T-cell (primary cell): Measurements from ENCODE around the gene POMT2. TPM values are rescaled to one million over a fixed set of nuclear protein-coding genes. Genes with fewer than 3 reads are reported as not detected.
A peak's percentile ranks its signal among the peaks of the same experiment; 100 is the strongest.

Source experiments
- ATAC-seq, 4 experiments: fragments of 200-7000 bp in 3 of 4; fragments of 150-1000 bp in 1 of 4; cut with Tn5 transposase; replicated peaks in 1 of 4; 1 replicate in 3 of 4; 2 replicates in 1 of 4; pipeline ENCODE4 v1.10.0; 2021; ENCODE audit warnings: moderate library complexity in 3 of 4, mild to moderate bottlenecking in 2 of 4, moderate number of reproducible peaks in 1 of 4
- CTCF ChIA-PET, 2 donors: fragments of 300-600 bp; sonication (Branson Sonifier 250); formaldehyde crosslinking; loops; one replicate each; lab custom pipeline; 2022; ENCODE audit warnings: antibody characterized with exemption in 2 of 2; lab: Charles Lee
- POLR2A ChIA-PET, 2 donors: fragments of 300-600 bp; sonication (Branson Sonifier 250); formaldehyde crosslinking; loops; one replicate each; lab custom pipeline; 2022; ENCODE audit warnings: antibody characterized with exemption in 2 of 2; lab: Charles Lee
- DNase-seq, 35 experiments: peaks; one replicate each; pipeline versions ENCODE4 v3.0.0 to v3.0.0-alpha.2; 2013 to 2023
- H3K27ac ChIP-seq: one replicate; pipeline ENCODE4 v1.5.1; 2013; ENCODE audit warnings: low read length
- H3K27me3 ChIP-seq, 2 experiments: replicated peaks in 1 of 2; 1 replicate in 1 of 2; 2 replicates in 1 of 2; pipeline versions ENCODE4 v1.6.1 to v1.7.0; 2013; ENCODE audit warnings: low read length in 1 of 2, mixed read lengths in 1 of 2; ENCODE audit not compliant: control insufficient read depth in 2 of 2, insufficient read depth in 2 of 2; ENCODE audit errors: extremely low read depth in 1 of 2
- H3K36me3 ChIP-seq, 2 donors: 1 replicate in 1 of 2; 2 replicates in 1 of 2; pipeline versions ENCODE4 v1.6.1 to v1.7.0; 2013; ENCODE audit warnings: low read length in 1 of 2; ENCODE audit not compliant: control insufficient read depth in 2 of 2, insufficient read depth in 1 of 2; ENCODE audit errors: extremely low read depth in 1 of 2
- H3K4me1 ChIP-seq, 2 experiments: 1 replicate in 1 of 2; 2 replicates in 1 of 2; pipeline versions ENCODE4 v1.6.1 to v1.7.0; 2013; ENCODE audit warnings: low read length in 2 of 2, mixed read lengths in 1 of 2; ENCODE audit not compliant: insufficient read depth in 2 of 2, control insufficient read depth in 1 of 2; ENCODE audit errors: extremely low read depth in 1 of 2
- H3K4me3 ChIP-seq, 2 donors: 1 replicate in 1 of 2; 2 replicates in 1 of 2; pipeline versions ENCODE4 v1.5.1 to v1.7.0; 2013; ENCODE audit warnings: mild to moderate bottlenecking in 2 of 2, low read length in 1 of 2, moderate library complexity in 1 of 2; ENCODE audit not compliant: control insufficient read depth in 1 of 2; ENCODE audit errors: extremely low read depth in 1 of 2
- H3K9me3 ChIP-seq: 2 replicates; pipeline ENCODE4 v1.7.0; 2013
- H3K27ac Mint-ChIP-seq, 2 donors: one replicate each; pipeline ENCODE4 v1.8.0; 2020 to 2021; ENCODE audit warnings: mild to moderate bottlenecking in 2 of 2, mixed read lengths in 2 of 2
- H3K27me3 Mint-ChIP-seq, 2 donors: one replicate each; pipeline ENCODE4 v1.8.0; 2021 to 2022; ENCODE audit warnings: mixed read lengths in 2 of 2
- H3K36me3 Mint-ChIP-seq: one replicate; pipeline ENCODE4 v1.8.0; 2021; ENCODE audit warnings: mixed read lengths
- H3K4me1 Mint-ChIP-seq, 3 donors: one replicate each; pipeline ENCODE4 v1.8.0; 2020 to 2022; ENCODE audit warnings: mixed read lengths in 3 of 3, mild to moderate bottlenecking in 1 of 3
- H3K4me3 Mint-ChIP-seq, 3 donors: one replicate each; pipeline ENCODE4 v1.8.0; 2020 to 2022; ENCODE audit warnings: mild to moderate bottlenecking in 3 of 3, mixed read lengths in 3 of 3, moderate library complexity in 3 of 3
- H3K9me3 Mint-ChIP-seq, 3 donors: one replicate each; pipeline ENCODE4 v1.8.0; 2020 to 2022; ENCODE audit warnings: mixed read lengths in 3 of 3
- WGBS: methylation state at CpG from one replicate; pipeline ENCODE4 v1.1.5; 2013; ENCODE audit warnings: missing lambda C conversion rate; ENCODE audit not compliant: insufficient coverage; 5-methylcytosine and 5-hydroxymethylcytosine counted together
- total RNA-seq, 35 experiments: library from RNA in 6 of 35; stranded (reverse) in 6 of 35; fragments of 120-200 nt in 1 of 35; gene quantifications; one replicate each; pipeline versions ENCODE4 v1.2.1 to v1.2.4 and lab custom pipeline; 2013 to 2026

POMT2 gene, protein sequence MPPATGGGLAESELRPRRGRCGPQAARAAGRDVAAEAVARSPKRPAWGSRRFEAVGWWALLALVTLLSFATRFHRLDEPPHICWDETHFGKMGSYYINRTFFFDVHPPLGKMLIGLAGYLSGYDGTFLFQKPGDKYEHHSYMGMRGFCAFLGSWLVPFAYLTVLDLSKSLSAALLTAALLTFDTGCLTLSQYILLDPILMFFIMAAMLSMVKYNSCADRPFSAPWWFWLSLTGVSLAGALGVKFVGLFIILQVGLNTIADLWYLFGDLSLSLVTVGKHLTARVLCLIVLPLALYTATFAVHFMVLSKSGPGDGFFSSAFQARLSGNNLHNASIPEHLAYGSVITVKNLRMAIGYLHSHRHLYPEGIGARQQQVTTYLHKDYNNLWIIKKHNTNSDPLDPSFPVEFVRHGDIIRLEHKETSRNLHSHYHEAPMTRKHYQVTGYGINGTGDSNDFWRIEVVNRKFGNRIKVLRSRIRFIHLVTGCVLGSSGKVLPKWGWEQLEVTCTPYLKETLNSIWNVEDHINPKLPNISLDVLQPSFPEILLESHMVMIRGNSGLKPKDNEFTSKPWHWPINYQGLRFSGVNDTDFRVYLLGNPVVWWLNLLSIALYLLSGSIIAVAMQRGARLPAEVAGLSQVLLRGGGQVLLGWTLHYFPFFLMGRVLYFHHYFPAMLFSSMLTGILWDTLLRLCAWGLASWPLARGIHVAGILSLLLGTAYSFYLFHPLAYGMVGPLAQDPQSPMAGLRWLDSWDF
- 10 to 100 TPM; 11.4 to 14.3 (median 13.2) TPM for total RNA-seq
- total RNA-seq (2013): 3.8 TPM
- total RNA-seq (lab: John Stamatoyannopoulos, UW): 6.3 to 16.4 (median 9.7) reads per million in 29 experiments

DNA sequence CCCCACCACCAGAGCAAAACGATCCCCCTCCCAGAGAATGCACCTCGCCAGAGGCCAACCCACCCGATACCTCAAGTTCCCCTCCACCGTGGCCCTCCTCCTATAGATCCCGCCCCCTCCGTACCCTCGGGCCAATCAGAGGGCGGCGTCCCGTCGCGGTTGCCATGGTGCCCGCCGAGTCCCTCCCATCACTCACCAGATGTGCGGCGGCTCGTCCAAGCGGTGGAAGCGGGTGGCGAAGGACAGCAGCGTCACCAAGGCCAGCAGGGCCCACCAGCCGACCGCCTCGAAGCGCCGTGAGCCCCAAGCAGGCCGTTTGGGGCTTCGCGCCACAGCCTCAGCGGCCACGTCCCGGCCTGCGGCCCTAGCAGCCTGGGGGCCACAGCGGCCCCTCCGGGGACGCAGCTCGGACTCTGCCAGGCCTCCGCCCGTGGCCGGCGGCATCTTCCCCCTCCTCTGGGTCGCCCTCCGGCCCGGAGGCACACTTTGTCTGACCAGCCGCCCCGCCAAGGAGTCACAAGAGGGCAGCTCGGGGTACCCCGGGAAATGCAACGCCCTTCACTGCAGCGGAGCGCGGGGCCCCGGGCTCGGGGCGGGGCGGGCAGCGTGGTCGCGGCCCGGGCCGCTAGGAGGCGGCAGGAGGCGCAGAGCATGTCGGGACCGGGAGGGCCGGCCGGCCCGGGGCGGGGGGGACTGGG lies at the start of gene POMT2:
TSS of gene POMT2 (minus strand) at position 646 of the 698 bp plus-strand sequence. CDS start at position 444, 202 bp downstream.
- POLR2A ChIA-PET: interaction anchor here in 1 of 2 donors (1.0 kb wide), 1 partner anchor 440 kb away, joined by 4 read pairs; no protein-coding TSS in a partner anchor
- peak within 1 kb of the TSS; percentile 98 to 100 for H3K27ac Mint-ChIP-seq
- H3K4me3 ChIP-seq: peak within 1 kb of the TSS; percentile 77 to 88
- H3K9me3 ChIP-seq: no peaks in the 10 kb centered on the region
- peaks cover 2 to 13% of the 10 kb centered on the region in 2 experiments for H3K4me1 ChIP-seq
- H3K27me3 Mint-ChIP-seq: no peaks in the 10 kb centered on the region
- H3K36me3 ChIP-seq: no peaks in the 10 kb centered on the region
- peak within 1 kb of the TSS; percentile 90 for H3K27ac ChIP-seq
- H3K4me3 Mint-ChIP-seq: peak within 1 kb of the TSS; percentile 96 to 97 (median 96)
- under 1% methylated on average over 64 of the region's 69 CpGs for WGBS
- H3K9me3 Mint-ChIP-seq: no peaks in the 10 kb centered on the region
- CTCF ChIA-PET: interaction anchor here in 1 of 2 donors (0.7 to 1.6 kb wide), 5 partner anchors 57 to 1791 kb away, joined by 3 to 9 read pairs (median 3); partner anchors contain the start of genes SAMD15 and TMED8
- no peaks in the 10 kb centered on the region for H3K27me3 ChIP-seq
- peak; percentile 66 to 69 (median 68) for ATAC-seq
- no peaks in the 10 kb centered on the region for H3K36me3 Mint-ChIP-seq
- DNase-seq: peak; percentile 78 to 94 (median 88)
- peaks cover 14 to 21% (median 19%) of the 10 kb centered on the region in 3 donors for H3K4me1 Mint-ChIP-seq

DNA sequence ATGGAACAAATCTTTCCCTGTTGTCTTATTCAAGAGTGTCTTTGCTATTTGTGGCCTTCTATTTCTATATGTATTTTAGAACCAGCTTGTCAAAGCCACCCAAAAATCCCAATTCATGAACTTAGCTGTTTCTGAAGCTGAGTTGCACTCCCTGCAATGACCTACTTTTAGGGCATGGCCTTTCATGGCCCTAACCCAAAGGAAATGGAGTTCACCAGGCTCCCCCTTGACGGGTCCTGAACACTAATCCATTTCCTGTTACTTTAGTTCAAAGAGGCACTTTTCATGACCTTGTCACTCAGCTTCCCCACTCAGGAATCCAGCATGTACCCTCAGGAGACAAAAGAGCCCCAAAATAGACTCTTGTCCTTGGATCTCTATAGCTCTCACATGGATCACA lies 48.6 kb upstream of the POMT2 start:
- H3K4me3 ChIP-seq: no peak overlapping the region
- POLR2A ChIA-PET: no interaction called here
- H3K36me3 Mint-ChIP-seq: peaks cover 21% of the 10 kb centered on the region
- WGBS: 11% methylated on average over 1 of the region's 1 CpG
- DNase-seq: peak in 4 of 35 experiments; percentile 1 to 33 (median 7)
- no peak overlapping the region for H3K27ac ChIP-seq
- H3K9me3 ChIP-seq: no peaks in the 10 kb centered on the region
- ATAC-seq: peak in 3 of 4 experiments; percentile 30 to 60 (median 59)
- H3K9me3 Mint-ChIP-seq: no peaks in the 10 kb centered on the region
- H3K27ac Mint-ChIP-seq: peak overlapping the region; percentile 57 to 59
- CTCF ChIA-PET: interaction anchor here in 1 of 2 donors (0.6 kb wide), 1 partner anchor 46 kb away, joined by 5 read pairs; no protein-coding TSS in a partner anchor
- H3K36me3 ChIP-seq: no peaks in the 10 kb centered on the region
- H3K4me1 ChIP-seq: peaks cover 3 to 6% of the 10 kb centered on the region in 2 experiments
- no peaks in the 10 kb centered on the region for H3K27me3 Mint-ChIP-seq
- no peak overlapping the region for H3K4me3 Mint-ChIP-seq
- H3K27me3 ChIP-seq: no peaks in the 10 kb centered on the region
- H3K4me1 Mint-ChIP-seq: peaks cover 31 to 44% (median 36%) of the 10 kb centered on the region in 3 donors

DNA sequence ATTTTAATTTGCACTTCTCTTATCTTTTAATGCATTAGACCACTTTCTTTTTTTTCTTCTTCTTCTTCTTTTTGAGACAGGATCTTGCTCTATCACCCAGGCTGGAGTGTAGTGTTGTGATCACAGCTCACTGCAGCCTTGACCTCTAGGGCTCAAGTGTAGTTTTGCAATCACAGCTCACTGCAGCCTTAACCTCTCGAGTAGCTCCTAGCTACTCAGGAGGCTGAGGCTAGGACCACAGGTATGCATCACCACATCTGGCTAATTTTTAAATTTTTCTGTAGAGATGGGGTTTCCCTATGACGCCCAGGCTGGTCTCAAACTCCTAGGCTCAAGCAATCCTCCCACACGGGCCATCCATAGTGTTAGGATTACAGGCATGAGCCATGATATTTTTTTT lies 43.5 kb upstream of the POMT2 start:
- Mint-ChIP-seq H3K27ac (no peak overlapping the region), H3K36me3 (peaks cover 12% of the 10 kb centered on the region), H3K9me3 (no peaks in the 10 kb centered on the region), H3K4me3 (no peak overlapping the region), H3K27me3 (no peaks in the 10 kb centered on the region), H3K4me1 (peaks cover 9 to 30% (median 22%) of the 10 kb centered on the region in 3 donors)
- H3K4me1 ChIP-seq: peaks cover 0 to under 1% of the 10 kb centered on the region in 2 experiments
- H3K27me3 ChIP-seq: no peaks in the 10 kb centered on the region
- DNase-seq (no peak), ATAC-seq (no peak)
- CTCF ChIA-PET: interaction anchor here in 1 of 2 donors (1.1 kb wide), 1 partner anchor 47 kb away, joined by 3 read pairs; no protein-coding TSS in a partner anchor
- H3K9me3 ChIP-seq: no peaks in the 10 kb centered on the region
- H3K27ac ChIP-seq: no peak overlapping the region
- POLR2A ChIA-PET: no interaction called here
- H3K4me3 ChIP-seq: no peak overlapping the region
- no peaks in the 10 kb centered on the region for H3K36me3 ChIP-seq
- no CpG with 5 or more reads among the region's 3 CpGs for WGBS

DNA sequence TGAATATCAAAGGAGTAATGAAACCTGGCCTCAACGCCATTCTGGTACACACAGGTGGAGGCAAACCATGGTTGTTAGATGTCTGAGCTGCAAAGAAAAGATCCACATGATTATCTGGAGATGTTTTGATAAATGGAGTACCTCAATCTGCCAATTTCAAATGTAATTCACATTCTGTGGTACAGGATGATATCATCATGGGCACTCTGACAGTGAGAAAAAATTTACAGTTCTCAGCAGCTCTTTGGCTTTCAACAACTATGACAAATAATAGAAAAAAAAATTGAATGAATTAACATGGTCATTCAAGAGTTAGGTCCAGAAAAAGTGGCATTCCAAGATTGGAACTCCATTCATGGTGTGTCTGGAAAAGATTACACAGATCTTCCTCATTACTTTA lies 38.9 kb upstream of the POMT2 start:
- DNase-seq: no peak
- H3K36me3 ChIP-seq: peaks cover 0 to 4% of the 10 kb centered on the region in 2 donors
- no CpG with 5 or more reads among the region's 1 CpG for WGBS
- no peaks in the 10 kb centered on the region for H3K4me1 ChIP-seq
- no peak overlapping the region for H3K4me3 ChIP-seq
- Mint-ChIP-seq H3K36me3 (peaks cover 4% of the 10 kb centered on the region), H3K4me3 (no peak overlapping the region), H3K27ac (no peak overlapping the region), H3K4me1 (peaks cover 5 to 19% (median 15%) of the 10 kb centered on the region in 3 donors), H3K9me3 (no peaks in the 10 kb centered on the region), H3K27me3 (no peaks in the 10 kb centered on the region)
- H3K27ac ChIP-seq: no peak overlapping the region
- H3K9me3 ChIP-seq: no peaks in the 10 kb centered on the region
- H3K27me3 ChIP-seq: no peaks in the 10 kb centered on the region
- POLR2A ChIA-PET: no interaction called here
- CTCF ChIA-PET: no interaction called here
- ATAC-seq: no peak

DNA sequence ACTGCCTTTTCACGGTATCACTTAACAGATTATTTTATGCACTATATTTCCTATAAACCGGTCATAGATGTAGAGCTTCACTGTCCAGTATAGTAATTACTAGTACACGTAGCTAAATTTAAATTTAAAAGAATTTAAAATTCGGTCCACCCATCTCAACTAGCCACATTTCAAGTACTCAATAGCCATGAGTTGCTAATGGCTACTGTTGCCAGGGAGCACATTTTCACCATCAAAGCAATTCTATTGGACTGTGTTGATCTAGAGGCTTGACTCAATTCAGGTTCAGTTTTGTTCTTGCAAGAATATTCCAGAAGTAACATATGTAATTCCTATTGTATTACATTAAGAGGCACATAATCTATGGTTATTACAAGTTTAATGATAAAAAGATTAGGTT lies 36.2 kb upstream of the POMT2 start:
- H3K27me3 ChIP-seq: no peaks in the 10 kb centered on the region
- H3K4me1 Mint-ChIP-seq: peaks cover 0 to 7% (median 0%) of the 10 kb centered on the region in 3 donors
- DNase-seq (no peak), ATAC-seq (no peak)
- H3K36me3 ChIP-seq: peaks cover 0 to 4% of the 10 kb centered on the region in 2 donors
- peaks cover 3% of the 10 kb centered on the region for H3K36me3 Mint-ChIP-seq
- H3K27ac ChIP-seq: no peak overlapping the region
- ChIA-PET CTCF (no interaction called here), POLR2A (no interaction called here)
- no CpG with 5 or more reads among the region's 4 CpGs for WGBS
- H3K4me1 ChIP-seq: no peaks in the 10 kb centered on the region
- no peaks in the 10 kb centered on the region for H3K9me3 Mint-ChIP-seq
- H3K4me3 ChIP-seq: no peak overlapping the region
- no peak overlapping the region for H3K27ac Mint-ChIP-seq
- H3K27me3 Mint-ChIP-seq: no peaks in the 10 kb centered on the region
- H3K9me3 ChIP-seq: no peaks in the 10 kb centered on the region
- no peak overlapping the region for H3K4me3 Mint-ChIP-seq
